GM19023 (cell line): ENCODE results near the gene INPP4B.
"Not testable (repeated sequence)": the region's sequence is repeated elsewhere in the genome, so short reads cannot be mapped to it uniquely, and the experiment has no call there.

ENCODE experiments used
- ATAC-seq: cut with Tn5 transposase; IDR thresholded peaks from one replicate; pipeline ENCODE4 v1.9.1; 2021; ENCODE audit warnings: mild to moderate bottlenecking, moderate library complexity; ENCODE audit not compliant: unreplicated experiment

The INPP4B gene

GRCh38 chr4:142549726-142550463 is 296.2 kb downstream of the INPP4B start:
- ATAC-seq, result no peak

DNA sequence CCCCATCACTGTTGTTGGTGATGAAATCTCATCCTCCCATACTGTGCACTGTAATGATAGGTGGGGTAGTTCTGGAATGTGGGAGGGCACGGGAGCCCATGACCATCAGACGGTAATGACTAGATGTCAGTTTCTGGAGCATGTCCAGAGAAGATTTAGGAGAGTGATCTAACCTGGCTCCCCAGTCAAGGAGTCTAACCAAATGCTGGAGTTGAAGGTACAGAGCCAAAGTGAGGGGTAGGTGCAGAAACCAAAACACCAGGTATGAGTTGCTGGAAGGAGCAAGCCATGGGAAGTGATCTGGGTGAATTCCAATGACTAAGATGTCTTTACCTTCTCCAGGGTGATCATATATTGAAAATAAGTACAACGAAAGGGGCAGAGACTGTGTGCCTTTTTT is 296.9 kb downstream of the INPP4B start:
- ATAC-seq, result no peak

DNA sequence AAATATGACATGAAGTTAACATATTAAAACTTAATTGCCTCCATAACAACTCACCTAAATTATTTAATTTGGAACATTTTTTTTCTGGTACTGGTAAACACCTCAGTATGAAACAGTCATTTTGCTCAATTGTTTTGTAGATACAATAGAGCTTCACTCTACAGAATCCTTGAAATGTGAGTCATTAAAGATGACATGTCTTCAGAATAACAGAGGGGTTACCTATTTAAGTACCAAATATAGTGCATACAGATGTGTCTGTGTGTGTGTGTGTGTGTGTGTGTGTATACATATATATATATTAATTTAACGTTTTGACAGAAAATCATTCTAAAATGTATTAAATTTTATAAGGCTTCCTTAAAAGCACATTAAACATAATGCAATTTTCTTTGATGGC is 297.6 kb downstream of the INPP4B start:
- ATAC-seq, result no peak

GRCh38 chr4:142547974-142548373 is 298.1 kb downstream of the INPP4B start:
- no peak for ATAC-seq

DNA sequence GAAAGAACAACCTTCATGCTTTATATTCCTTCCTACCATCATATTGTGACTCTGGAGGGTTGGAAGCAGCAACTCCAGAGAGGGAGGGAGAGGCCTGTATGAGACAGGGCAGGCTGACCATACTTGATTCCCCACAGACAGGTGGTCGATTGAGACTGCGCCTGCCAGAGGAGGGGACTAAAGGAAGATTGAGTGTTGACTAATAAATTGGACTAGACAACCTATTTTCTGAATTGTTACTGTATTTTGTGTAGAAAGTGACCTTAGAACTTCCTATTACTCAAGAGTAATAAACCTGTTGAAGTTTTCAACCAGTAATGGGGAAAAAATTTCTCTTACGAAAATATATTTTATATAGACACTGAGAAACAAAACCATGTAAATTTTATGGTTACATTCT is 301.5 kb downstream of the INPP4B start:
- no peak for ATAC-seq

GRCh38 chr4:142544039-142544438 is 302.1 kb downstream of the INPP4B start:
- ATAC-seq, result no peak

- no peak for ATAC-seq
Measured at GRCh38 chr4:142540483-142540804, 305.7 kb downstream of the INPP4B start.

DNA sequence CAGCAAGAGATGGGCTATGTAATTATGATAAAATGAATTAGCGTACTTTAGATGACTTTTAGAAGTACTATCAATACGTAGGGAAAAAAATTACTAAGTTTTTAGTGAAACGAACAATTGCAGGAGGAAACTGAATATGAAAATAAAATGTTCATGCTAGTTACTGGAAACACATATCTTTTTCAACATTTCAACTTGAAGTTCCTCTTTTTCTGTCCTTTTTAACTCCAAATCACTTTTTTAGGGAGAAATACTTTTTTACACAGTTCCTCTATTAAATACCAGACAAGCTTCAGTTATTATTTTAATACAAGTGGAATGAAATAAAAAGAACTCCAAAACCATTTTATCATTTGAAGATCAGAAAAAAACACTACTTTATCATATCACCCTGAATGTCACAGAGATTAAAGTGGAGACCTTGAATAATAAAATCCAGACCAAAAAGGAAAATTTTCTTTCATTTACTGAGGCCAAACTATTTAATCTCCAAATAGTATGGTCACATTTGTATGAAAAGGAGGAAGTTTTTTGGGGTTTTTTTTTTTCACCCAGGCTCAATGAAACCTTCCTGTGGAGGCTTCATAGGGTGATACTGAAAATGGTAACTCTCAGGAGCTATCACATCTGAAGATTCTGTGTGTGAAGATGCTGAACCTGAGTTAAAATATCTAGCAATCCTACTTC is 306.2 kb downstream of the INPP4B start:
- no peak for ATAC-seq

- ATAC-seq, result no peak
Measured at GRCh38 chr4:142535009-142535408, 311.1 kb downstream of the INPP4B start.

GRCh38 chr4:142532054-142532453 is 314.0 kb downstream of the INPP4B start:
- ATAC-seq, result no peak

DNA sequence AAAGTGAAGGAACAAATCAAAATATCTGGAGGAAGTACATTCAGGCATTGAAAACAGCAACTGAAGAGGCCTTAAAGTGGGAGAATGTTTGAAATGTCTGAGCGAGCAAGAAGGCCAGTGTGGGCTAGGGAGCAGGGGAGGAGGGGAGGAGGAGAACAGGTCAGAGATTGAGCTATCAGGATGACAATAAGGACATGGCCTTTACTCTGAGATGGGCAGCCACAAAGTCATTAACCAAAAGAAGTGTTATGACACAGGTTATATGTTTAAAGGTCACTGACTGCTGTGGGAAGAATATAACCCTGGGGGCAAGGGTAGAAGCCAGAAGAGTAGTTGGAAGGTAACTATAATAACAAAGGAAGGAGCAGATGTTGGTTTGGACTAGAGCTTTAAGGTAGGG is 315.4 kb downstream of the INPP4B start:
- ATAC-seq, result no peak

- no peak for ATAC-seq
Measured at GRCh38 chr4:142528433-142528832, 317.7 kb downstream of the INPP4B start.

DNA sequence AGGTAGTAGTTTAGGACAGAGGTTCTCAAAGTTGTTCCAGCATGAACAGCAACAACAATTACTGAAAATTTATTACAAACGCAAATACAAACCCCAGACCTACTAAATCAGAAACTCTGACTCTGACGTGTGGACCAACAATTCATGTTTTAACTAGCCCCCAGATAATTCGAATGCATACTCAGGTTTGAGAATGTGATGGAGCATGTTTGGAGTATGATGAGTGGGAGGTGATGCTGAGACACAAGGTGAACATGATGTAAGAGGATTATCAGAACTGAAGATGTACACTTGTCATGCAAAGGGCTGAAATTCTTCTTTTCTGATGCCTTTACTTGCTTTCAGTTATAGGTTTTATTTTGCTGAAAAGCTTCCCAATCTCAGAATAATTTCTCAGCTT is 323.0 kb downstream of the INPP4B start:
- ATAC-seq, result no peak

DNA sequence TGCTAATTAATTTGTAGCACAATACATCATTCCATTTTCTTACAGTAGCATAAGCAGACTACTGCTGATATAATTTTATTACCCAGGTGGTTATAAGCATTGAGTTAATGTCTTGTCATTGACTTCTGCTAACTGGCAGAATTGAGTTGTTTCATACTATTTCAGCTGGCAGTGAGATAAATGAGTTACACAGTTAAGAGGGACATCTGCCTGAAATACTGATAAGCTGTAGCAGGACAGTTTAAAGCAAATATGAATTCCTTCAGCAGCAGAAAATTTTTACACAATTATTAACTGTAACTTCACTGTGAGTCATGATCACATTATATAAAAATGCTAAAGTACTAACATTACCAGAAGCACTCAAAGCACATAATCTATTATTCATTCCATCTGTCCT is 326.8 kb downstream of the INPP4B start:
- no peak for ATAC-seq

DNA sequence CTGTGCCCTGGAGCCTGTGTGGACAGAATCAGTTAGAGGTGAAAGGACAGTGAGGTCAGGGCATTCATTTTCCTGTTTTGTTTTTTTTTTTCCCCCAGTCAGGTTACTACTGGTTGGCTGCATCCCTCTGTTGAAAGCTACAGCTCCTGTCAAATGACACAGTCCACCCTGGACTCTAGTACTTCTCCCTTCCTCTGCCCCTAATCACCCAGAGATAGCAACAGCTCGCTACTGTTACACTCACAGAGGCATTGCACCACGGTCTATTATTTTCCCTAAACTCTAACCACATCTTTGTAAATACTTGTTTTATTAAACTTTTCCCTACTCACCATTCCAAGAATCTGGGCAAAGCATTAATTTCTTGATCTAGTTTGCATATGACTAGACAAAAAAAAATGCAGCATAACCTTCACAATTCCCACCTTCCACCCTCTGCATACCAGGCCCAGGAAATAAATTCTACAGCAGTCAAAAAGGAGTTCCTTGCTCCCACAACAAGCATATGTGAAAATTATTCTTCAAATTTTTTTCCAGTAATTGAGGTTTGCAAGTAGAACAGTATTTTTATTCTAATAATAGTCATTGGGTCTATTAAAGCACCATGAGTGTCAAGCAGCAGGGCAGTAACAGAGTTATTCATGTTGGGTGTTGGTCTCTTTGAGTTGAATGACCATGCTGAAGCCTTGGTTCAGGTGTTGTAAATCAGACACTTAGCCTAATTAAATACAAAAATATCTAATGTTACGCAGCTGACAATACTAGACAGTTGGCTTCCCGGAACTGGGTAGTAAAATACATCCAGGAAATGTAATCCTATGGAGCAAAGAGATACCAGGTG is 329.2 kb downstream of the INPP4B start:
- no peak for ATAC-seq

DNA sequence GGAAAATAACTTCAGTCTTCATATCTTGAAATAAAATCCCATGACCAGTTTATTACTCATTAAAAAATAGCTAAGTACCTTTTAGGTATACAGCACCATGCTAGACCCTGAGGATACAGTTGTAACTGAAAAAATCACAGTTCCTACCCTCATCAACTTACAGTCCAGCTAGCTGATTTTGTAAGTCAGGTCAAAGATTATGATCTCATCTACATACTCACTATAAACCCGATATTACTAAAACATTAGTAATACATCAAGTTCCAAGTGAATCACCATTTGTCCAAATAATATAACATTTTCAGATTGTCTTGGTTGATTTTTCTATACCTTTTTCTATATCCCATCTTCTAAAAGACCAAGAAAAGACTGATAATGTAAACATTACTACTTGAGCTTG is 333.9 kb downstream of the INPP4B start:
- ATAC-seq, result no peak

GRCh38 chr4:142509881-142510280 is 336.2 kb downstream of the INPP4B start:
- ATAC-seq, result no peak

- not testable (repeated sequence) for ATAC-seq
Measured at GRCh38 chr4:142509381-142509780, 336.7 kb downstream of the INPP4B start.

DNA sequence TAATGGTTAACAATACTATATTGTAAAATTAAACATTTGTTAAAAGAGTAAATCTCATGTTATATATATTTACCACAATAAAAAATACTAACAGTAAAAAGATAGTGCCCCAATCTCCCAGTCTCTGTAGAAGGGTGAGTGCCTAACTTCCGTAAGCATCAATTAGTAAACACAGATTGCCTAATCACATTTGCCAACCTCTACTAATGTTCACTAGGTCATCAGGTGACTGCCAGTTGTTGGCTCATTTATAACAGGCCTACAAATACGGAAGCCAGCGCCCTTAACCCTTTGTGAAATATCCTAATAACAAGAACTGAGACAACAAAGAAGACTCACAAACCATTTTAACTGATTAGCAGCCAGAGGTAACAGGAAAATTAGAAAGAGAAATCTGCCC is 345.1 kb downstream of the INPP4B start:
- no peak for ATAC-seq

DNA sequence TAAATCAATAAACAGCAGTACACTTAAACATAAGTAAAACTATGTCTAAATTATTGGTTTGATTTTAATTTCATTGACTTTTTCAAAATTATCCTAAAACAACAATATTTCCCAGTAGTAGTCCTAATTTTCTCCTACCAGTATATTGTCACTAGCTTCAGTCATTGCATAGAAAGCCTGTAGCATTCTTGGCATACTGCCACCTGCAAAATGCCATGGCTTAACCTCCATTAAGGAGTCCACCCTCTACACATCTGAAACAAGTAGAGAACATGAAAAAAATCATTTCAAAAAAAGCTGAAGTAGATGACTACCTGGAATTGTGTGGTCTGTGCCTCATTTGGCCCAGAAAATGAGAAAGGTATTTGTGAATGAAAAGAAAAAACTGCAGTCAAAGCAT is 348.5 kb downstream of the INPP4B start:
- no peak for ATAC-seq

- no peak for ATAC-seq
Measured at GRCh38 chr4:142493255-142494110, 352.6 kb downstream of the INPP4B start.
